NCI-H82 (cell line): ENCODE results near the gene CUL1.

Experiments
- DNase-seq: peaks from one replicate; lab custom pipeline; 2025; lab: John Stamatoyannopoulos, UW

CUL1 gene

GRCh38 chr7:148804343-148805235 is 105.9 kb downstream of the CUL1 start:
- DNase-seq: peak; percentile 26

GRCh38 chr7:148806187-148806586 is 107.5 kb downstream of the CUL1 start:
- DNase-seq: no peak

GRCh38 chr7:148807436-148807835 is 108.7 kb downstream of the CUL1 start:
- peak; percentile 59 for DNase-seq

DNA sequence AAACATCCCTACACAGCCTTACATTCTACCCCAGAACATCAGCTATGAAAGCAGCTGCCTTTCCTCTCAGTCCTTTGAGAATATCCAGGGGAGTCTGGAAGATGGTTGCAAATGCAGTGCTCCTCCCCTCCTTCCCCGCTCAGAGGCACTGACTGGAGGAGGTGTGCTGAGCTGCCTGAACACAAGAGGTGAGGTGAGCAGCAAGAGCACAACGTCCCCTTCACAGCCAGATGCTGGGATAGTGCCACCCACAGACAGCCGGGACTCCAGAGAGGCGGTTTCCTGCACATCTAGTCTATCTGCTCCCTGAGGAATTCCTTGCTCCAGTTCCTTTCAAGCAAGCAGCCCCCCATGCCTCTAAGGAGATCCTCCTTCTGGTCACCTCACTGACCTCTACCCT is 111.2 kb downstream of the CUL1 start:
- DNase-seq: peak; percentile 16

GRCh38 chr7:148811892-148812291 is 113.2 kb downstream of the CUL1 start:
- DNase-seq: no peak

DNA sequence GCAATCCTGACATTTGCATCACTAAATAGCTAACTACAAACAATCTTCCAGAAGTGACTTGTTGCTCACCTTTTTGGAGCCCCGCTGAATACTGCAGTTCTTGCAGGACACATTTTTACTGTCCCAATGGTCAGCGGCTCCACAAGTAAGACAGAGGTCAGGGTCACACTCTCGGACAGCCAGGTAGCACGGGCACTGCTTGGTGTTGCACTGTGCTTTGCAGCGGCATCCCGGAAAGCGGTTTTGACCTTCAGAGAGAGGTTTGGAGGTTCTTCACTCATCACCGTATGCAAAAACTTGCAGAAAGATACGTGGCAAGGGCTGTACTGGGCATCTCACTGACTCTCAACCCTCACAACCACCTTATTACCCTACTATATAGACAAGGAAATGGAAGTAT is 115.2 kb downstream of the CUL1 start:
- no peak for DNase-seq

GRCh38 chr7:148814922-148815559 is 116.3 kb downstream of the CUL1 start:
- DNase-seq: peak; percentile 12

DNA sequence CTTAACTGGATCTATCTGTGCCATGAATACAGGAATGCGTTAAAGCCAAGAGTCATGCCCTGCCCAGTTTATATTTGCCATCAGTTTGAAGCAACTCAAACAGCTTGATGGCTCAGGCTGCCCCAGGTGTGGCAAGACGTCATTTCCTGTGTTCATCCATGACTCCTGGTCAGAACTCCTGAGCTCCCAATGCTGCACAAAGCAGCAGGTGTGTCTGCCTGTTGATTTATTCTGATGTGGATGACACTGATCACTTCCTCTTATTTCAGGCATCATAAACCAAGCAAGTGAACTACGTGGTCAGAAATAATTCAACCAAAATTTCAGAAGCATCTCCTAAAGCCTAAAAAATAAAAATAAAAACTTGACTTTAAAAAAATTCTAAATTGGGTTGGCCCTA is 116.9 kb downstream of the CUL1 start:
- no peak for DNase-seq

DNA sequence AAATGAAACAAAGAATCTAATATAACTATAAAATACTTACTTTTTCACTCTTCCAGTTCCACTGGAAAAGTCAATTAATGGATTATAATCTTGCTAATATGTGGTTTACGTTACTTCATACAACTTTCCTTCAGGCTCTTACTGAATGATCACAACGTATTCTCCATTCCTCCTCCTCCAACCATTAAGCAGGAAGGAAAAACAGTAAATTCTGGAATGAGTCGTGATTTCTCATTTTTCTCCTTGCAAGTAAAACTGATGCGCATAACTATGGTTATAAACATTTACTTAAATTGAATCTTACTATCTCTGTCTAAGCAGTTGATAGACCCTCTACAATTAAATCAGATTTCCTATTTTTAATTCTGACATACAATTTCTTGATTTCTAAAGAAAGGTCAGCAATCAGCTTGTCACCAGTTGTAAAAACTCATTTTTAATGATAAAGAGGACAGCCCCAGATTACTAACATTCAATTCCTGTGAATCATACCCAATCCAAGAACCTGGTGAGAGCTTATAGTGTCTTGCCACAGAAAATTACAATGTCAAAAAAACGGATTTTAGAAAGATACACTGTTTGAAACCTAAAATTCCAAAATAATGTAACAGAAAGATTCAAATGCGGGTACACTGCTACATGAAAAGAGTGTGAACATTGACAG is 121.1 kb downstream of the CUL1 start:
- no peak for DNase-seq

DNA sequence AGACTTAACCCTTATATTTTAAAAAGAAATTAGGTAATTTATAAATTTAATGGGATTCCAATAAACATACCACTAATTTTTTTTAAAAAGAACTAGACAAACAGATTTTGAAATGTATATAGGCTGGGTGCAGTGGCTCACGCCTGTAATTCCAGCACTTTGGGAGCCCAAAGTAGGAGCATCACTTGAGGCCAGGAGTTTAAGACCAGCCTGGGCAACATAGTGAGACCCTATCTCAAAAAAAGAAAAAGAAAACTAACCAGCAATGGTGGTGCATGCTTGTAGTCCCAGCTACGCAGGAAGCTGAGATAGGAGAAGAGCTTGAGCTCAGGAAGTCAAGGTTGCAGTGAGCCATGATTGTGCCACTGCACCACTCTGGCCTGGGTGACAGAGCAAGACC is 122.7 kb downstream of the CUL1 start:
- DNase-seq: no peak

- DNase-seq: no peak
Observed at GRCh38 chr7:148824864-148825263, 126.2 kb downstream of the CUL1 start.

GRCh38 chr7:148825338-148825737 is 126.6 kb downstream of the CUL1 start:
- no peak for DNase-seq

DNA sequence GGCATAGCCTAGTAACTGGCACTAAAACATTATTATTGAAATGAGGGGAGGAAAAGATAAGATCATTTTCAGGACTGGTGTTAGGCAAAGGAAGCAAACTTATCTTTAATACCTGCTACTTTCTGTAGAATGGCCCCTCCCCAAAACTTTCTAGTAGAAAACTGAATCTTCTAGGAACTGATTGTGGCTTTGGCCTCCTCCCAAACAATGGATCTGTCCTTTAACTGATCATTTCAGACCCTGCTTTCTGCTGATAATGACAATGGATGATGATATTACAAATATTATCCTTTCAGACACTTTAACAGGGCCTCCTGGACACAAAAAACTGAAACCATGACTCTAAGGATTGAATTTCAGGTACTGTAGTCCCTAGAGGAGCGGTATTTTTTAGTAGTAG is 130.3 kb downstream of the CUL1 start:
- no peak for DNase-seq

DNA sequence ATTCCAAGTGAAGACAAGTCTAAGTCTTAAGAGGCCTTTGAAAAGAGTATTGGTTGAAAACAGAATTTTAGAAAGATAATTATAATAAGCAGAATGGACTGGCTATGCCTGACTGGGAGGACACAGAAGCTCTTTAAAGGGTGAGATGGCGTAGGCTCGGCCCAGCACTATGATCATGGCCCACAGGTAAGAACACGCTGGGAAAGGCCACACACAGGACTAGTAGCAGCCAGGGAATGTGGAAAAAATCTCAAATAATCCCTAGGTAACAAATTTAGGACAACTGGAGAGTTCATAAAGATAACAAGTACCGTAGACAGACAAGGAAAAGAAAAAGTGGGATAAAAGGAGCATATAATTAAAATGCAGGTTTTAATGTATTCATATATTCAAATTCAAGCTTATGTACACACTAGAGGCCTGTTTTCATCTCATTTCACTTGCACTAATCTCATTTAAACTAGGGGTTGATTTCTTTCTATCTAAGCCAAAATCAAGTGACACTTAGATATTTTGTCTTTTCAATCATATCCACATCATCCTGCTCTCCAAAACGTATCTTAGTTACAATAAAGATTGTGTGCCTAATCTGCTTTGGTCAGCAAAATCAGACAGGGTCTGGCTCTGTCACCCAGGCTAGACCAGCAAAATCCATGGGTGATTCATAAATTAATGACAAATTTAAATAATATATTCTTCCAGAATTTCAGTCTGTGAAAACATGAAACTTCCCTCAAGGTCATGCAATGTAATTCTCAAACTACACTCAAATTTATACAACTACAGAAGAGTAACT is 132.4 kb downstream of the CUL1 start:
- DNase-seq: no peak

- no peak for DNase-seq
Observed at GRCh38 chr7:148831782-148832181, 133.1 kb downstream of the CUL1 start.

DNA sequence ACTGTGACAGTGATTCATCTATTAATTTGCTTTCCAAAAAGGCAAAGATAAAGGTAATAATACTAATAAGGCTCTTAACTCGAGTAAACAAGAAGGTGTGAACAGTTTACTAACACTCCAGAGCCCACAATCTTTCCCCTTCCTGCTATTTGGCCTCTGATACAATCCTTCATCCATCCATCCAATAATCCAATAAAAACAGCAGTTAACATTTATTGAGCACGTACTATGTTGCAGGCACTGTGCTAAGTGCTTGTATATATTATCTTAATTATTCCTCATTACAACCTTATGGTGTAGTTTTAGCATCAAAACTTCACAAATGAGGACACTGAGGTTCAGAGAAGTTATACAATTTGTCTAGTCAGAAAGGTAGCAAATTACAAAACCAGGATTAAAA is 135.9 kb downstream of the CUL1 start:
- DNase-seq: peak; percentile 45

- DNase-seq: no peak
Observed at GRCh38 chr7:148835854-148836253, 137.2 kb downstream of the CUL1 start.

GRCh38 chr7:148838905-148839304 is 140.2 kb downstream of the CUL1 start:
- DNase-seq: no peak

DNA sequence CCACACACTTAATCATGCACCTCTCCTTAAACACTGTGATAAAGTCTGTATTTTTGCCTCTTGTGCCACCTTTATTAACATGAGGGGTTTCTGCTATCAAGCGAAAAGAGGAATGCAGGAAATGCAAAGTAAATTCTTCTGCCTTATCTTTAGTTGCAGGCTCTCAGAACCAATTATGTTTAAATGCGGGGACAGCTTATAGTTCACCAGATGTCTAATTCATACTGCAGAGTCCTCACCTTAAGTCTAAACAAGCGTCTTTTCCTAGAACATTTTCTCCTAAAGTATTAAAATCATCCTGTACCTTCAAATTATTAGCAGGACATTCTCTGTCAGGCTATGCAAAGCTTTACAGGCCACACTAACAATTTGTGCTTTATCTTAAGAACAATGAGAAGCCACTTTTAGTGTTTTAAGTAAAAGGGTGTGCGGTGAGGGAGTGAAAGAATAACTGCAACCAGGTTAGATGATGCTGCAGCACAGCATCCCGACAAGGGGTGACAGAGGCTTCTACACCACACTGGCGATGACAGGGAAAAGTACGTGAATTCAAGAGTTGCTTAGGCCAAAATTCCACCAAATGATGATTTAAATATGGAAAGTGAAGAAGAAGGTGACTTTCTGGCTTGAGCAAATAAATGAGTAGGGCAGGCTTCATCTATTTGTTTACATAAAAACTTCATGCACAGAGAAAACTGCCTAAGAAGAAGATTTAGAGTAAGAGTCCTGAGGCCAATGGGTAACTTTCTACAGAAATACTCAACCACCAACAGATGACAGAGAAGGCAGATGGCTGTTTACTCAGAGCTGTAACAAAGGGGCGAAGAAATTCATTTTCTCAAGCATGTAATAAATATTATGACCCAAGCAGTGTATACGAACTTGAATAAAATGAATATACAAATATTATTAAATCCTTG is 149.4 kb downstream of the CUL1 start:
- peak; percentile 66 for DNase-seq

- peak; percentile 88 for DNase-seq
Observed at GRCh38 chr7:148849393-148850098, 150.8 kb downstream of the CUL1 start.
